ENCODE measurements around the gene NTN5. TPM values are rescaled to one million over a fixed set of nuclear protein-coding genes. Genes with fewer than 3 reads are reported as not detected.

NTN5 gene
- total and polyA plus RNA-seq, 9 of the 15 experiments (the other 6 are each of a cell fraction or from before 2014, with no cell fraction given): not detected

DNA sequence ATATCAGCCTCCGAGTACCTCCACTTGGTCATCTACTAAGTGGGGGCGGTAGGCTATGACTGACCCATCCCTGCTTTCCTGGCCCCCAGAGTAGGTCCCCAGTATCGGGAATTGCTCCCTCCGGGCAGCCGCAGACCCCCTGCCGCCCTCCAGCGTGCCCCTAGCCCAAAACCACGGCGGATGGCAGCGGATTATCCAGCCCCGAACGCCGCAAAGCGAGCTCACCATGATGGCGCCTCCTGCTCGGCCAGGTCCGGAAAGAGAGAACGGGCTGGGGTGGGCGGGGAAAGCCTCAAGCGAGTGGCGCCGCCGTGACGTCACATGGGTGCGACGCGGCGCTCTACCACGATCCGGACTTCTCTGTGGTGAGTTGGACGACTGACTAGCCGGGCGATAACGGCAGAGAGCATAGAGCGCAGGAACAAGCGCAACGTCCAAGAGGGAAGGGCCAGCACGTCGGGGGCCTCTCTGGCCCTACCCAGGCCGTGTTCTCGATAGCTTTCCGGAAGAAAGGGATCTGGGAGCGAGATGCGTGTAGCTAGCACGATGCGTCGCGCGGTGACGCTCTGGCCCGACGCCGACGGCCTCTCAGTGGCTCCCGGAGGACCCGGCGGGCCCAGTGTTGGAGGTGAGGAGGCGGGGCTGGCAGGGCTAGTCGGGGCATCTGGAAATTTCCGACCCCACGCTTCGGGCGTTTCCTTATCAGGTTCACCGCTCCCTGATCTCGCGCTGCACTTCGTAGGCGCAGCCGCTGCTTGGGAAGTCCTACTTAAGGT lies 53.7 kb downstream of the NTN5 start, which contains the start of the genes RPL18 and SPHK2 (continued):
- TF ChIP-seq HDAC8 (tag; IDR thresholded peaks at IDR 0.05) (no peak), RBM22 (IDR thresholded peaks at IDR 0.05; ENCODE audit: low read depth, low read length, poor library complexity, severe bottlenecking) (peak; percentile 79), TOE1 (IDR thresholded peaks at IDR 0.05; ENCODE audit: borderline replicate concordance) (peak; percentile 17), TOE1 (CRISPR knock-in tag; IDR thresholded peaks at IDR 0.05; ENCODE audit: borderline replicate concordance, low read depth) (no peak), MBD2 (IDR thresholded peaks at IDR 0.05; ENCODE audit: borderline replicate concordance, low read depth) (peak; percentile 93), POLR3G (IDR thresholded peaks at IDR 0.05; ENCODE audit: extremely low read depth, insufficient read length, insufficient replicate concordance) (no peak), ZNF830 (CRISPR knock-in tag; IDR thresholded peaks at IDR 0.05) (peak; percentile 76; the same call in 1 of the 2 replicates), RNF2 (IDR thresholded peaks at IDR 0.05) (peak; percentile 80), NR4A1 (CRISPR knock-in tag; IDR thresholded peaks at IDR 0.05) (no peak), NR4A1 (tag; IDR thresholded peaks at IDR 0.05) (0 out of 2 replicates have a peak, but pooled peaks have one; percentile 15), ETV1 (tag; conservative IDR thresholded peaks at IDR 0.05; ENCODE audit: low read depth) (peak; percentile 95), YY1 (IDR thresholded peaks at IDR 0.05; ENCODE audit: borderline replicate concordance in 1 of 3, control insufficient read depth in 1 of 3, extremely low read depth in 1 of 3, insufficient read depth in 3 of 3, insufficient read length in 1 of 3, insufficient replicate concordance in 2 of 3, low read depth in 1 of 3, low read length in 2 of 3) (peak; percentile 47 to 91 (median 80)), TCF3 (CRISPR knock-in tag; IDR thresholded peaks at IDR 0.05) (peak; percentile 43; the same call in 1 of the 2 replicates), NFRKB (IDR thresholded peaks at IDR 0.05; ENCODE audit: low read depth) (peak; percentile 92), NR2C1 (IDR thresholded peaks at IDR 0.05) (peak; percentile 91), NR2C1 (tag; IDR thresholded peaks at IDR 0.05) (peak; percentile 83), MEF2A (IDR thresholded peaks at IDR 0.05; ENCODE audit: control insufficient read depth, low read depth, low read length) (0 out of 2 replicates have a peak, but pooled peaks have one; percentile 55), TAF7 (tag; IDR thresholded peaks at IDR 0.05) (peak; percentile 99), FOSL1 (tag; conservative IDR thresholded peaks at IDR 0.05) (peak; percentile 65)
- TF ChIP-seq, protein P1, sequence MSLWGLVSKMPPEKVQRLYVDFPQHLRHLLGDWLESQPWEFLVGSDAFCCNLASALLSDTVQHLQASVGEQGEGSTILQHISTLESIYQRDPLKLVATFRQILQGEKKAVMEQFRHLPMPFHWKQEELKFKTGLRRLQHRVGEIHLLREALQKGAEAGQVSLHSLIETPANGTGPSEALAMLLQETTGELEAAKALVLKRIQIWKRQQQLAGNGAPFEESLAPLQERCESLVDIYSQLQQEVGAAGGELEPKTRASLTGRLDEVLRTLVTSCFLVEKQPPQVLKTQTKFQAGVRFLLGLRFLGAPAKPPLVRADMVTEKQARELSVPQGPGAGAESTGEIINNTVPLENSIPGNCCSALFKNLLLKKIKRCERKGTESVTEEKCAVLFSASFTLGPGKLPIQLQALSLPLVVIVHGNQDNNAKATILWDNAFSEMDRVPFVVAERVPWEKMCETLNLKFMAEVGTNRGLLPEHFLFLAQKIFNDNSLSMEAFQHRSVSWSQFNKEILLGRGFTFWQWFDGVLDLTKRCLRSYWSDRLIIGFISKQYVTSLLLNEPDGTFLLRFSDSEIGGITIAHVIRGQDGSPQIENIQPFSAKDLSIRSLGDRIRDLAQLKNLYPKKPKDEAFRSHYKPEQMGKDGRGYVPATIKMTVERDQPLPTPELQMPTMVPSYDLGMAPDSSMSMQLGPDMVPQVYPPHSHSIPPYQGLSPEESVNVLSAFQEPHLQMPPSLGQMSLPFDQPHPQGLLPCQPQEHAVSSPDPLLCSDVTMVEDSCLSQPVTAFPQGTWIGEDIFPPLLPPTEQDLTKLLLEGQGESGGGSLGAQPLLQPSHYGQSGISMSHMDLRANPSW (CRISPR knock-in tag; IDR thresholded peaks at IDR 0.05): peak; percentile 88; the same call in 1 of the 2 replicates
- TF ChIP-seq, protein P2, sequence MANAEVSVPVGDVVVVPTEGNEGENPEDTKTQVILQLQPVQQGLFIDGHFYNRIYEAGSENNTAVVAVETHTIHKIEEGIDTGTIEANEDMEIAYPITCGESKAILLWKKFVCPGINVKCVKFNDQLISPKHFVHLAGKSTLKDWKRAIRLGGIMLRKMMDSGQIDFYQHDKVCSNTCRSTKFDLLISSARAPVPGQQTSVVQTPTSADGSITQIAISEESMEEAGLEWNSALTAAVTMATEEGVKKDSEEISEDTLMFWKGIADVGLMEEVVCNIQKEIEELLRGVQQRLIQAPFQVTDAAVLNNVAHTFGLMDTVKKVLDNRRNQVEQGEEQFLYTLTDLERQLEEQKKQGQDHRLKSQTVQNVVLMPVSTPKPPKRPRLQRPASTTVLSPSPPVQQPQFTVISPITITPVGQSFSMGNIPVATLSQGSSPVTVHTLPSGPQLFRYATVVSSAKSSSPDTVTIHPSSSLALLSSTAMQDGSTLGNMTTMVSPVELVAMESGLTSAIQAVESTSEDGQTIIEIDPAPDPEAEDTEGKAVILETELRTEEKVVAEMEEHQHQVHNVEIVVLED (CRISPR knock-in tag; IDR thresholded peaks at IDR 0.05): peak; percentile 100
- TF ChIP-seq, protein P3, sequence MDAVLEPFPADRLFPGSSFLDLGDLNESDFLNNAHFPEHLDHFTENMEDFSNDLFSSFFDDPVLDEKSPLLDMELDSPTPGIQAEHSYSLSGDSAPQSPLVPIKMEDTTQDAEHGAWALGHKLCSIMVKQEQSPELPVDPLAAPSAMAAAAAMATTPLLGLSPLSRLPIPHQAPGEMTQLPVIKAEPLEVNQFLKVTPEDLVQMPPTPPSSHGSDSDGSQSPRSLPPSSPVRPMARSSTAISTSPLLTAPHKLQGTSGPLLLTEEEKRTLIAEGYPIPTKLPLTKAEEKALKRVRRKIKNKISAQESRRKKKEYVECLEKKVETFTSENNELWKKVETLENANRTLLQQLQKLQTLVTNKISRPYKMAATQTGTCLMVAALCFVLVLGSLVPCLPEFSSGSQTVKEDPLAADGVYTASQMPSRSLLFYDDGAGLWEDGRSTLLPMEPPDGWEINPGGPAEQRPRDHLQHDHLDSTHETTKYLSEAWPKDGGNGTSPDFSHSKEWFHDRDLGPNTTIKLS (IDR thresholded peaks at IDR 0.05; ENCODE audit: borderline replicate concordance, low read depth): peak; percentile 99
